ENCODE measurements around the gene CACNA1G.

CACNA1G gene

GRCh38 chr17:50626037-50626574 lies 65.6 kb downstream of the CACNA1G start:
- TF ChIP-seq CTCF (IDR thresholded peaks at IDR 0.05; ENCODE audit: low read depth, low read length) = peak; percentile 81
- peak; percentile 81 to 90 for DNase-seq (ENCODE audit: low read depth in 2 of 2)
- no peak overlapping the region for H3K4me3 ChIP-seq (replicated peaks in 1 of 2; ENCODE audit: low read depth in 2 of 2, low read length in 2 of 2)

GRCh38 chr17:50627036-50627781 lies 66.7 kb downstream of the CACNA1G start:
- no peak overlapping the region for H3K4me3 ChIP-seq (replicated peaks in 1 of 2; ENCODE audit: low read depth in 2 of 2, low read length in 2 of 2)
- no peak for TF ChIP-seq CTCF (IDR thresholded peaks at IDR 0.05; ENCODE audit: low read depth, low read length)

GRCh38 chr17:50627782-50628601 lies 67.5 kb downstream of the CACNA1G start:
- DNase-seq (ENCODE audit: low read depth in 2 of 2) = no peak
- TF ChIP-seq CTCF (IDR thresholded peaks at IDR 0.05; ENCODE audit: low read depth, low read length) = no peak
- no peak overlapping the region for H3K4me3 ChIP-seq (replicated peaks in 1 of 2; ENCODE audit: low read depth in 2 of 2, low read length in 2 of 2)

More at GRCh38 chr17:50627036-50627781, 66.7 kb downstream of the CACNA1G start:
- DNase-seq (ENCODE audit: low read depth in 2 of 2) = no peak

GRCh38 chr17:50629902-50630301 lies 69.4 kb downstream of the CACNA1G start:
- DNase-seq (ENCODE audit: low read depth in 2 of 2) = no peak
- no peak for TF ChIP-seq CTCF (IDR thresholded peaks at IDR 0.05; ENCODE audit: low read depth, low read length)
- no peak overlapping the region for H3K4me3 ChIP-seq (replicated peaks in 1 of 2; ENCODE audit: low read depth in 2 of 2, low read length in 2 of 2)

- no peak overlapping the region for H3K4me3 ChIP-seq (replicated peaks in 1 of 2; ENCODE audit: low read depth in 2 of 2, low read length in 2 of 2)
- DNase-seq (ENCODE audit: low read depth in 2 of 2) = peak in 1 of 2 donors; percentile 22
- TF ChIP-seq CTCF (IDR thresholded peaks at IDR 0.05; ENCODE audit: low read depth, low read length) = peak; percentile 83
Observed at GRCh38 chr17:50630524-50631194, 70.1 kb downstream of the CACNA1G start.

GRCh38 chr17:50631195-50631907 lies 70.8 kb downstream of the CACNA1G start:
- TF ChIP-seq CTCF (IDR thresholded peaks at IDR 0.05; ENCODE audit: low read depth, low read length) = no peak
- no peak overlapping the region for H3K4me3 ChIP-seq (replicated peaks in 1 of 2; ENCODE audit: low read depth in 2 of 2, low read length in 2 of 2)
- DNase-seq (ENCODE audit: low read depth in 2 of 2) = peak in 1 of 2 donors; percentile 14
